ENCODE measurements around the gene F10.

GRCh38 chr13:113142876-113143275, 20.3 kb downstream of the F10 start:
- TF ChIP-seq, protein P1, sequence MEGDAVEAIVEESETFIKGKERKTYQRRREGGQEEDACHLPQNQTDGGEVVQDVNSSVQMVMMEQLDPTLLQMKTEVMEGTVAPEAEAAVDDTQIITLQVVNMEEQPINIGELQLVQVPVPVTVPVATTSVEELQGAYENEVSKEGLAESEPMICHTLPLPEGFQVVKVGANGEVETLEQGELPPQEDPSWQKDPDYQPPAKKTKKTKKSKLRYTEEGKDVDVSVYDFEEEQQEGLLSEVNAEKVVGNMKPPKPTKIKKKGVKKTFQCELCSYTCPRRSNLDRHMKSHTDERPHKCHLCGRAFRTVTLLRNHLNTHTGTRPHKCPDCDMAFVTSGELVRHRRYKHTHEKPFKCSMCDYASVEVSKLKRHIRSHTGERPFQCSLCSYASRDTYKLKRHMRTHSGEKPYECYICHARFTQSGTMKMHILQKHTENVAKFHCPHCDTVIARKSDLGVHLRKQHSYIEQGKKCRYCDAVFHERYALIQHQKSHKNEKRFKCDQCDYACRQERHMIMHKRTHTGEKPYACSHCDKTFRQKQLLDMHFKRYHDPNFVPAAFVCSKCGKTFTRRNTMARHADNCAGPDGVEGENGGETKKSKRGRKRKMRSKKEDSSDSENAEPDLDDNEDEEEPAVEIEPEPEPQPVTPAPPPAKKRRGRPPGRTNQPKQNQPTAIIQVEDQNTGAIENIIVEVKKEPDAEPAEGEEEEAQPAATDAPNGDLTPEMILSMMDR (IDR thresholded peaks at IDR 0.05), result no peak
- TF ChIP-seq REST (IDR thresholded peaks at IDR 0.05; ENCODE audit: insufficient read depth in 1 of 2, low read depth in 2 of 2, low read length in 1 of 2), result no peak

Measured in Panc1 (cell line).